MM.1S (cell line): ENCODE results near the gene CD248.

Experiments used
- DNase-seq: peaks from one replicate; pipeline ENCODE4 v3.0.0-alpha.2; 2015
- H2AFZ ChIP-seq: fragments of 300-600 bp; sonication (generic); 2 replicates; pipeline ENCODE4 v1.6.0; 2016; ENCODE audit warnings: antibody characterized with exemption, low read length
- H3F3A ChIP-seq: fragments of 300-600 bp; sonication (generic); 2 replicates; pipeline ENCODE4 v1.6.1; 2016; ENCODE audit warnings: mild to moderate bottlenecking, antibody characterized with exemption, low read length, moderate library complexity, mixed read lengths; ENCODE audit not compliant: insufficient read depth
- H3K27ac ChIP-seq: fragments of 300-600 bp; sonication (generic); 2 replicates; pipeline ENCODE4 v1.5.1; 2016; ENCODE audit warnings: mild to moderate bottlenecking, low read length
- H3K27me3 ChIP-seq: fragments of 300-600 bp; sonication (generic); replicated peaks from 2 replicates; pipeline ENCODE4 v1.6.0; 2016; ENCODE audit warnings: low read length; ENCODE audit not compliant: insufficient read depth
- H3K36me3 ChIP-seq: fragments of 300-600 bp; sonication (generic); replicated peaks from 2 replicates; pipeline ENCODE4 v1.6.1; 2016; ENCODE audit warnings: mild to moderate bottlenecking, low read length, mixed read lengths; ENCODE audit not compliant: insufficient read depth
- H3K4me1 ChIP-seq: fragments of 300-600 bp; sonication (generic); 2 replicates; pipeline ENCODE4 v1.6.1; 2016; ENCODE audit warnings: low read length, mixed read lengths
- H3K4me2 ChIP-seq: fragments of 300-600 bp; sonication (generic); 2 replicates; pipeline ENCODE4 v1.6.0; 2016; ENCODE audit warnings: low read depth, low read length
- H3K4me3 ChIP-seq: fragments of 300-600 bp; sonication (generic); 2 replicates; pipeline ENCODE4 v1.5.1; 2016; ENCODE audit warnings: low read length, mixed read lengths
- H3K79me2 ChIP-seq: fragments of 300-600 bp; sonication (generic); 2 replicates; pipeline ENCODE4 v1.6.1; 2016; ENCODE audit warnings: mixed run types, low read length, mixed read lengths
- H3K9ac ChIP-seq: fragments of 300-600 bp; sonication (generic); 2 replicates; pipeline ENCODE4 v1.6.1; 2016; ENCODE audit warnings: low read length, mixed read lengths
- H3K9me2 ChIP-seq: fragments of 300-600 bp; sonication (generic); replicated peaks from 2 replicates; pipeline ENCODE4 v1.6.1; 2016; ENCODE audit warnings: mild to moderate bottlenecking, low read length, mixed read lengths; ENCODE audit not compliant: insufficient read depth
- H3K9me3 ChIP-seq: fragments of 300-600 bp; sonication (generic); replicated peaks from 2 replicates; pipeline ENCODE4 v1.6.1; 2016; ENCODE audit warnings: mild to moderate bottlenecking, low read length, mixed read lengths; ENCODE audit not compliant: insufficient read depth
- H4K20me1 ChIP-seq: fragments of 300-600 bp; sonication (generic); 2 replicates; pipeline ENCODE4 v1.6.1; 2016; ENCODE audit warnings: mild to moderate bottlenecking, low read length, moderate library complexity, mixed read lengths; ENCODE audit not compliant: insufficient read depth
- CTCF ChIP-seq: fragments of 300-600 bp; sonication (generic); IDR thresholded peaks from 2 replicates; pipeline ENCODE4 v1.5.1; 2016; ENCODE audit warnings: antibody characterized with exemption, low read length, mixed read lengths
- EZH2 ChIP-seq: fragments of 300-600 bp; sonication (generic); optimal IDR thresholded peaks from 2 replicates; pipeline ENCODE3; 2017; ENCODE audit warnings: low read depth, mild to moderate bottlenecking, antibody characterized with exemption, low read length, mixed read lengths
- EZH2phosphoT487 ChIP-seq: fragments of 300-600 bp; sonication (generic); IDR thresholded peaks from 2 replicates; pipeline ENCODE4 v1.6.1; 2018; ENCODE audit warnings: antibody characterized with exemption, low read length

Gene CD248

GRCh38 chr11:66292543-66293332 is 24.1 kb downstream of the CD248 start:
- H3K4me2 ChIP-seq: no peak overlapping the region
- no peaks in the 10 kb centered on the region for H3K36me3 ChIP-seq

GRCh38 chr11:66291706-66292542 is 24.9 kb downstream of the CD248 start, which contains the start of gene TMEM151A:
TMEM151A (plus strand) TSS chr11:66291894; CDS start chr11:66292014, 120 bp downstream.
- Histone ChIP-seq H3F3A (peaks cover 7% of the 10 kb centered on the region), H3K4me1 (peaks cover 15% of the 10 kb centered on the region), H3K36me3 (no peaks in the 10 kb centered on the region), H3K9me3 (no peaks in the 10 kb centered on the region), H3K27ac (no peak within 1 kb of the TSS), H2AFZ (no peak within 1 kb of the TSS), H3K9me2 (no peaks in the 10 kb centered on the region), H3K79me2 (peaks cover 13% of the 10 kb centered on the region), H3K4me2 (peak within 1 kb of the TSS; percentile 12; the same call in 1 of the 2 replicates), H4K20me1 (no peaks in the 10 kb centered on the region), H3K27me3 (peaks cover 51% of the 10 kb centered on the region), H3K4me3 (no peak within 1 kb of the TSS), H3K9ac (no peak within 1 kb of the TSS)
- no peak for TF ChIP-seq CTCF
- TF ChIP-seq EZH2phosphoT487: no peak
- TF ChIP-seq EZH2: no peak
- DNase-seq: no peak

More at GRCh38 chr11:66292543-66293332, 24.1 kb downstream of the CD248 start:
- no peak for DNase-seq
- Histone ChIP-seq H3K79me2 (peaks cover 10% of the 10 kb centered on the region), H2AFZ (no peak overlapping the region), H3F3A (peaks cover 7% of the 10 kb centered on the region), H3K9me3 (no peaks in the 10 kb centered on the region), H3K9me2 (no peaks in the 10 kb centered on the region), H3K4me1 (peaks cover 12% of the 10 kb centered on the region), H3K27me3 (peaks cover 59% of the 10 kb centered on the region), H3K4me3 (no peak overlapping the region), H4K20me1 (no peaks in the 10 kb centered on the region), H3K27ac (no peak overlapping the region), H3K9ac (no peak overlapping the region)
- TF ChIP-seq EZH2: no peak

GRCh38 chr11:66291303-66291705 is 25.5 kb downstream of the CD248 start:
- no peak for TF ChIP-seq CTCF
- H3K36me3 ChIP-seq: no peaks in the 10 kb centered on the region
- H3K4me3 ChIP-seq: no peak overlapping the region

More at GRCh38 chr11:66291303-66291705, 25.5 kb downstream of the CD248 start:
- peaks cover 7% of the 10 kb centered on the region for H3F3A ChIP-seq
- H3K9me2 ChIP-seq: no peaks in the 10 kb centered on the region
- no peak for DNase-seq
- no peaks in the 10 kb centered on the region for H4K20me1 ChIP-seq
- H3K27me3 ChIP-seq: peaks cover 44% of the 10 kb centered on the region
- H3K4me2 ChIP-seq: no peak overlapping the region
- no peak overlapping the region for H2AFZ ChIP-seq
- H3K9me3 ChIP-seq: no peaks in the 10 kb centered on the region
- H3K9ac ChIP-seq: no peak overlapping the region
- peaks cover 15% of the 10 kb centered on the region for H3K4me1 ChIP-seq
- peaks cover 13% of the 10 kb centered on the region for H3K79me2 ChIP-seq
- H3K27ac ChIP-seq: no peak overlapping the region
